ENCODE measurements around the gene CCL13.
"Not testable (repeated sequence)": the region's sequence is repeated elsewhere in the genome, so short reads cannot be mapped to it uniquely, and the experiment has no call there.

CCL13 gene
- total RNA-seq = 0 reads per million in 4 experiments

DNA sequence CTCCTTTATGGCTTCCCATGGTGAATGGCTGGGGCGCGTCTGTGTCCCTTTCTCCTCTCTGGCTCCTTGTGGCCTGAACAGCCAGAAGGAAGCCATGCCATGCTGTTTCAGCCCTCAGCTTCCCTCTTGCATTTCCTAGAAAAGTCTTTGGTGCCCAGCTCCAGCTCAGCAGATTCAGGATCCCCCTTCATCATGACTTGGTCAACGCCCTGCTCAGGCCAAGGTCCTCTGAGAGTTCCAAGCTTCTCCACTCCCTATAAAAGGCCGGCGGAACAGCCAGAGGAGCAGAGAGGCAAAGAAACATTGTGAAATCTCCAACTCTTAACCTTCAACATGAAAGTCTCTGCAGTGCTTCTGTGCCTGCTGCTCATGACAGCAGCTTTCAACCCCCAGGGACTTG lies at the start of gene CCL13:
TSS of gene CCL13 (plus strand) at position 287 of the 400 bp plus-strand sequence. CDS start at position 334, 47 bp downstream.
- no peak for DNase-seq

- no peak for DNase-seq
These were observed 49.2 kb upstream of the CCL13 start for GRCh38 chr17:34307110-34307509.

DNA sequence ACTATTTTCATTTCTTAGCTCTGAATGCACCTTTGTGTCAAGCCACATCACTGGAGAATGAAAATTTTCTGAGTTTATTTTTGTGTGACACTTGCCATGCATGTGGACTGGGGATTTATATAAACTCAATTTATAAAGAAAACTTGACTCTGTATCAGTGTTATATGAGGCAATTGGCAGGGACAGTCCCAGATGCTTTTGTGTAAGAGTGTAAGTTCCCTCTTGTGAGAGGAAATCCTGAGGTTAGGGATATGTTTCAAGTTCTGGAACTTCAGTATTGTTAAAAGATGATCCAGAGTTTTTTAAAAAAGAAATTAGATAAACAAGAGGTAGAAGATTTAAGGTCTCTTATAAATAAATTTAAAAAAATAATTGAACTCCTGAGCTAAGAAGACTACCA lies 47.9 kb upstream of the CCL13 start:
- no peak for DNase-seq

DNA sequence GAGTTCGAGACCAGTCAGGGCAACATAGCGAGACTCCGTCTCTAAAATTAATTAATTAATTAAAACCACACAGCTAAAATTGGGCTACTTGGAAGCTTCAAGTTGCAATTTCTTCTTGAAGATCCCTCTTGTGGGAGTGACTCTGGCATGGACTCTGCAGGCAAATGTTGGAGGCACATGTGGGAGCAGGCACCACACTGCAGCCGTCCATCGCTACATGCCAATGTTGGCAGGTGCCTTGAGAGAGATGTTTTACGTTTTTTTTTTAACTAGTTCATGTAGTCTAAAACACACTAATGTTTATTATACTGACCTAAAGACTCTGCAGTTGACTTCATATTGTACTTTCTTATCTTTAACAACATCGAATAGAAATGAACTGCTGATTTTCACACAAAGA lies 45.0 kb upstream of the CCL13 start:
- no peak for DNase-seq

DNA sequence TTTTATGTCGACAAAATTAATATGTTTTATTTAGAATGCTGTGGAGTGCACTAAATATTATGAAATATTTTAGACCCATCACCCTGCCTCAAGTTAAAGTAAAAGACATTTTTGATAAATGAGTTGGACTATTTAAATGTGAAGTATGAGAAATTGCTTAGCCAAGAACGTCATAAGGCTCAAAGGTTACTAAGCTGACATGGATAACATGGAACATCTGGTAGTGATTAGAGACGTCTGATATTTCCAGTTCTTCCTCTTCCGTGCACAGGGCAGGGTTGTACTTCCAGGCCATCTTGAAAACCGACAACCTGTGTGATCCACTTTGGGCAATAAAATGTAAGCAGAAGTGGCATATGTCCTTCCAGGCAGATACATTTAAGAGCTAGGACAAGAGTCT lies 44.2 kb upstream of the CCL13 start:
- DNase-seq = no peak

DNA sequence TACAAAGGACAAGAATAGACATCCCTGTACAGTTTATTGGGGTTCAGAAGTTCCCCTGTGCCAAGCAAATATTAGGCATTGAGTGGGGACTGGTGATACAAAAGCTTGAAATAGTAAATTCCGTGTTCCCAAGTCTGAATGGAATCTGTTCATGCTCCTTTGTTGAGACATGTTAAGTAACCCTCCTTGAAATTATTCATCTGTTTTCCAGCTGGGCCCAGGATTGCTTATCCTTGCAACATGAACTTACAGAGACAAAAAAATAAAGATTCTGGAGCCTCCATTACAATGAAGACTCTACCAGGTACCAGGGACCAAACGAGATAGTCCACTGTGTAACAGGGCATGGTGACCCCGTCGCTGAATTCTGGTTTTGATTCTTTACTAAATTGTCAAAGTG lies 43.1 kb upstream of the CCL13 start:
- DNase-seq = no peak

- DNase-seq = no peak
These were observed 42.0 kb upstream of the CCL13 start for GRCh38 chr17:34314279-34314678.

GRCh38 chr17:34318474-34318873 lies 37.8 kb upstream of the CCL13 start:
- no peak for DNase-seq

GRCh38 chr17:34319039-34319483 lies 37.2 kb upstream of the CCL13 start, which contains the start of gene CCL8:
Gene CCL8 (plus strand): TSS chr17:34319435. CDS start chr17:34319502, 67 bp downstream.
- DNase-seq = no peak

- no peak for DNase-seq
These were observed 34.3 kb upstream of the CCL13 start for GRCh38 chr17:34321964-34322363.

DNA sequence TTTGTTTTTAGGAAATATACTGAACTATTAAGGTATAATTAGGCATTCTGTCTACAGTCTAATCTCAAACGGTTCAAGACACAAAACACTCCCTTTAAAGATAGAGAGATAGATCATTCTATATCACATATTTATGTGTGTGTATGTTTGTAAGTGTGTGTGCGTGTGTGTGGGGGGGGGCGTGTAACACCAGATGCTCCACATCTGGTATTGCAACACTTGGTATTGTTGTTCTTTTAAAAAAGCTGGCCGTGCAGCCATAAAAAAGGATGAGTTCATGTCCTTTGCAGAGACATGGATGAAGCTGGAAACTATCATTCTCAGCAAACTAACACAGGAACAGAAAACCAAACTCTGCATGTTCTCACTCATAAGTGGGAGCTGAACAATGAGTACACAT lies 28.7 kb upstream of the CCL13 start:
- not testable (repeated sequence) for DNase-seq

DNA sequence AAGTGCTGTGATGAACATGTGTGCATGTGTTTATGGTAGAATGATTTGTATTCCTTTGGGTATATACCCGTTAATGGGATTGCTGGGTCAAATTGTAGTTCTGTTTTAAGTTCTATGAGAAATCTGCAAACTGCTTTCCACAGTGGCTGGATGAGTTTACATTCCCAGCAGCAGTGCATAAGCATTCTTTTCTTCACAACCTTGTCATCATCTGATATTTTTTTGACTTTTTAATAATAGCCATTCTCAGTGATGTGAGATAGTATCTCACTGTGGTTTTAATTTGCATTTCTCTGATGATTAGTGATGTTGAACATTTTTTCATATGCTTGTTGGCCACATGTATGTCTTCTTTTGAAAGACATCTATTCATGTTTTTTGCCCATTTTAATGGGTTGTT lies 18.6 kb upstream of the CCL13 start:
- DNase-seq = no peak

- DNase-seq = no peak
These were observed 17.0 kb upstream of the CCL13 start for GRCh38 chr17:34339138-34339770.

DNA sequence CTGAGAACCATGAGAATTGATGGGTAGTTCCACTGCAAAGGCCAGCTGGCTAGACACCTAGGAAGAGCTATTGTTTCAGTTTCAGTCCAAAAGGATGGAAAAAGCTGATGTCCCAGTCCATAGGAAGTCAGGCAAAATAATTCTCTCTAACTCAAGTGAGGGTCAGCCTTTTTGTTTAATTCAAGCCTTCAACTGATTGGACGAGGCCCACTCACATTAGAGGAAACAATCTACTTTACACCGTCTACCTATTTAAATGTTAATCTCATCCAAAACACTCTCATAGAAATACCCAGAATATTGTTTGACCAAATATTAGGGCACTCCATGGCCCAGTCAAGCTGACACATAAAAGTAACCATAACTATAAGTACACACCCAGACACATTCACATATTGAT lies 14.4 kb upstream of the CCL13 start:
- no peak for DNase-seq

- no peak for DNase-seq
These were observed 9.2 kb upstream of the CCL13 start for GRCh38 chr17:34347063-34347462.

DNA sequence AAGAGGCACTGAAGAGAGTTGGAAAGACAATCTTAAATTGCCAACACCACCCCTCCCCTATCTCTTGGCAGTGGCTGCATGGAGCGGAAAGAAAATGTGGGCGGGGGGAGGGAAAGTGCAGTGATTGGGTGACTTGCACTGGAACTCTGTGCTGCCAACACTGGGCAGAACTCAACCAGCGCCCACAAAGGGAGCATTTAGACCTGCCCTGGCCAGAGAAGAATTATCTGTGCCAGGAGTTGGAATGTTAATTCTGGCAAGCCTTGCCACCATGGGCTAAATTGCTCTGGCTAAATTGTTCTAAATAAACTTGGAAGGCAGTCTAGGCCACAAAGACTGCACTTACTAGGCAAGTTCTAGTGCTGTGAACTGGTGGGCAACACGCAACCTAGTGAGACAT lies 6.5 kb upstream of the CCL13 start:
- no peak for DNase-seq

- DNase-seq = no peak
These were observed 5.2 kb upstream of the CCL13 start for GRCh38 chr17:34351096-34351495.

GRCh38 chr17:34352191-34352590 lies 4.1 kb upstream of the CCL13 start:
- no peak for DNase-seq

DNA sequence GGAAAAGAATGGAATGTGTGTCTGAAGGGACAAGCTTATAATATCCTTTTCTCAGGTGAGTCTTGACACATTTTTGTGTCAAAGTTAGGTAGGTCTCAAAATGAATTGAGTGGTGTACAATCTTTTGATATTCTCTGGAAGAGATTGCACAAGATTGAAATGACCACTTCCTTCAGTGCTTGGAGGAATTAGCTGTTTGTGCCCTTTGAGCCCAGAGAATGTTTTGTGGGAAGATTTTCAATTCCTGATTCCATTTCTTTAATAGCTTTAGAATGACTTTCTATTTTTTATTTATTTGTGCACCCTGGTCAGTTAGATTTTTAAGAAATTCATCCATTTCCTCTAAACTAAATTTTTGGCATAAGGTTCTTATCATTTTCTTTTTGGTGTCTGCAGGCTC lies 1.6 kb upstream of the CCL13 start:
- DNase-seq = no peak

- no peak for DNase-seq
These were observed 1.1 kb downstream of the CCL13 start for GRCh38 chr17:34357398-34357797.

DNA sequence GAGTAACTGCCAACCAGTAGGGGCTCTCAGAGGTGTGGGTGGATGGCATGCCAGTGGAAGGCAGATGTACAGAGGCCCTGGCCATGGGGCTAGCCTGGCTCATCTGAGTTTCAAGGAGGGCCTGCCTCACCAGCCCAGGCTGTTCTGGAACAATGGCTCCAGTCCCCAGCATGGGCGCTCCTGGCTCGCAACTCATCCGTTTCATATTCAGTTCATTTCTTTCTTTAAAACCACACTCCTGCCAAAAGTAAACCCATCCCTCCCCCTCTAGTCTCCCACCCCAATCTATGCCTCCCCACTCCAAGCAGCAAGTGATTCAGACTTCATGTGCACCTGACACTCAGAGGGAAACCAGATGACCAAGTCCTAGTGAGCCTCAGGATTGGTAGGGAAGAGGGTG lies 2.4 kb downstream of the CCL13 start:
- DNase-seq = no peak

GRCh38 chr17:34360601-34361270 lies 4.5 kb downstream of the CCL13 start:
- no peak for DNase-seq

DNA sequence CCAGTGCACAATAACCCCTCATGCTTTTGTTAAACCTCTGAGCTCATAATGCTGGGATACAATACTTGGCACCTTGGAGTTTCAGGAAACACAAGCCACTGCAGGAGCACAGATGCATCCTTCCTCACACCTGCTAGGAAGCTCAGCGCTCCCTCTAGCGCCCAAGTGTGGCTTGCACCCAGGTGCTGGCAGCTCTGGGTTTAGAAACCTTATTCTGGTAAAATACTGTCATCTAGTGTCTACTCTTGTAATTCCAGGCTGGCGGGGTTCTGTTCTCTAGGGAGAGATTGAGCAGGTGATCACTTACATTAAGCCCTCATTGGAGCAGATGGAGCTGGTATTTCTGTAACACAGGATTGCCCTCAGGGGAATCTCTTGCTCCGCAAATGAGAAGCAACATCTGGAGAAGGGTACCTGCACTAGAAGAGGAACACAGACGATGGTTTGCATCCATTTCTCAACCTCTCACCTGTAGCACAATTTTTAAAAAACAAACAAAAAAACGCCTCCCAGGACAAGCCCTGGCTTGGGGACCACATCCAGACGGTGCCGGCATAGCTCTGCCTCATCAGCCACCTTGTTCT lies 5.3 kb downstream of the CCL13 start:
- peak; percentile 12 for DNase-seq

DNA sequence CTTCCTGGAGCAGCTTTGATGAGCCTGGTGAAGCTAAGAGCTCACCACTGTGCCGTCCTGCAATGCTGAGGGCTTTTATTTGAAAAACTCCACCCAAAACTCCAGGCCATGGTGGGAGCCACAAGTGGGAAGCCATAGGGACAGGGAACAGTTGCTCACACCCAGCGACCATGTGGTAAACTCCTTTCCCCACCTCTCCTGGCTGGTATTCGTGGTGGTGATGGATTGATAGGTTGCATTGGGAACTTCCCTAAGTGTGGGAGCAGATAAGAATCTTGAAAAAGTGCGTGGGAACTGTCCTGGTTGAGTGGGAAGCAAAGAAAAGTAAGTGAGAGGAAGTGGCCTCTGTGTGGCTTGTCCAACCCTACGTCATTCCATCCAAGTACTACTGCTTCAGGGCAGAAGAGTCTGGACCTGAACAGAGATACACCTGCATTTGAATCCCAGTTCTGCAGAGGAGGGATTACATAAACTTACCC lies 6.9 kb downstream of the CCL13 start, which contains the start of gene CCL1:
TSS of gene CCL1 (minus strand) at position 51 of the 479 bp plus-strand sequence. CDS start 72 bp downstream, outside the sequence.
- DNase-seq = no peak

Data from effector CD8-positive, alpha-beta T cell (primary cell).